GM12873 (cell line): ENCODE results near the gene MAP3K5.

Experiments
- TF ChIP-seq, protein P1 (sequence below): IDR thresholded peaks from 2 replicates; pipeline ENCODE4 v1.5.1; 2012; ENCODE audit warnings: low read depth, mild to moderate bottlenecking, moderate library complexity, low read length, control low read depth; ENCODE audit not compliant: insufficient read depth; ENCODE audit errors: missing control alignments

Gene MAP3K5

DNA sequence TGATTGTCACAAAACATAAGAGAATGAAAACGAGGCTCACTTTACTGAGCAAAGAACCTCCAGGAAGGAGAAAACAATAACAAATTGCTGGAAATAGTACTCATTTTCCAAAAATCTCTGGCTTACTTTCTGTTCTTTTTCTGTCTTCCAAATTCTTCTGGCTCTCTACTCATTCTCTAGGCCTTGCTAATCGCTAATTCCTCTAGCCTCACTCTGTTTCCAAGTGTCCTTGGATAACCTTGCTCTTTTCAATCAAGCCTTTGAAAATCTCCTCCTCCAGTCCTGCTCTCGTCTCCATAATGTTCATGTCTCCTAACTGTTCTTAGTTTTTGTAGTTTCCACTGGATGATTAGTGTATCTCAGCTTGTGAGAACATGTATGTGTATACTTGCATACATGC lies 145.9 kb downstream of the MAP3K5 start:
- TF ChIP-seq, protein P1, sequence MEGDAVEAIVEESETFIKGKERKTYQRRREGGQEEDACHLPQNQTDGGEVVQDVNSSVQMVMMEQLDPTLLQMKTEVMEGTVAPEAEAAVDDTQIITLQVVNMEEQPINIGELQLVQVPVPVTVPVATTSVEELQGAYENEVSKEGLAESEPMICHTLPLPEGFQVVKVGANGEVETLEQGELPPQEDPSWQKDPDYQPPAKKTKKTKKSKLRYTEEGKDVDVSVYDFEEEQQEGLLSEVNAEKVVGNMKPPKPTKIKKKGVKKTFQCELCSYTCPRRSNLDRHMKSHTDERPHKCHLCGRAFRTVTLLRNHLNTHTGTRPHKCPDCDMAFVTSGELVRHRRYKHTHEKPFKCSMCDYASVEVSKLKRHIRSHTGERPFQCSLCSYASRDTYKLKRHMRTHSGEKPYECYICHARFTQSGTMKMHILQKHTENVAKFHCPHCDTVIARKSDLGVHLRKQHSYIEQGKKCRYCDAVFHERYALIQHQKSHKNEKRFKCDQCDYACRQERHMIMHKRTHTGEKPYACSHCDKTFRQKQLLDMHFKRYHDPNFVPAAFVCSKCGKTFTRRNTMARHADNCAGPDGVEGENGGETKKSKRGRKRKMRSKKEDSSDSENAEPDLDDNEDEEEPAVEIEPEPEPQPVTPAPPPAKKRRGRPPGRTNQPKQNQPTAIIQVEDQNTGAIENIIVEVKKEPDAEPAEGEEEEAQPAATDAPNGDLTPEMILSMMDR: no peak

DNA sequence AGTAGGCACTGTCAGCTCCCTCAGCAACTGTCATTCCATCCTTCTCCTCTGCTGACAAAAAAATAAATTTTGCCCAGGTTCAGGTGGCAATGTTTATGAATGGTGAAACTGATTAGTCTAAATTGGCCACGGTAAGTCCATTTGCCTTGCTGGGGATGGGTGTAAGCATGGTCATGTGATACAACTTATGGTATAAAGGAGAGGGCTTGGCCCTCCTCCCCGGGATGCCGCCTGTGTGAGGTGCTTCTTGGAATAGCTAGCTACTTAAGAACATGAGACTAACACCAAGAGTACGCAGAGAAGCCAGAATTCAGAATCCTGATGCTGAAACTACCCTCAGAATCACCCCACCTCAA lies 147.7 kb downstream of the MAP3K5 start:
- TF ChIP-seq, protein P1: no peak

DNA sequence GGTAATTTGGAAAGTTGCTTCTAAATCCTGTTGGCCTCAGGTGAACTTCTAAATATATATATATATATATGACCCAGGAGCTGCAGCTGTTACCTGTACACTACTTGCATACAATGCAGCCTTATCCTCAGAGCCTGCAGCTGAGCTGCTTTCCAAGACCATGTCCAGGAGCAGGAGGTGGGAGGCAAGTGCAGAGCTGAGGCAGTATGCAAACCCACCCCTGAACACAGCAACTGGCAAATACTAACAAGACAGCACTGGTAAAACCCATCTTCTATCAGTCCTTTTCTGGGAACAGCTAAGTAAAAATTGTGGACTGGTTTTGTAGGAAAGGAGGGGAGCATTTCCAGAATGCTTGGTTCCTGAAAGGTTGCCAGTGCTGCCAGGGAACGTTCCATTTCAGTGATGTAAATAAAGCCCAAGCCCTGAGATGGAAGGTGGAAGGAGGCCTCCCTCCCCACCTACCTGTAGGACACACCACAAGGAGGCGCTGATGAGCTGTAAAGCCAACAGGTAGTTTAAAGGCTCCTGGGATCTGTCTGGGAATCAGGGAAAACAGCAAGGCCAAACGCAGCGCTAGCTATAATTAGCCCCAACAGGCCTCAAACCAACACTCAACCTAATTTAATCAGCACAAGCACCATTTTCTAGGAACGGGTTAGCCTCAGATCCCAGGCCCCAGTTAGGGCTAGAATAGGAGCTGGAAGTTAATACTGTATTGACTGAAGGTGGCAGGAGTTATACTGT lies 148.3 kb downstream of the MAP3K5 start:
- TF ChIP-seq, protein P1: peak; percentile 92

DNA sequence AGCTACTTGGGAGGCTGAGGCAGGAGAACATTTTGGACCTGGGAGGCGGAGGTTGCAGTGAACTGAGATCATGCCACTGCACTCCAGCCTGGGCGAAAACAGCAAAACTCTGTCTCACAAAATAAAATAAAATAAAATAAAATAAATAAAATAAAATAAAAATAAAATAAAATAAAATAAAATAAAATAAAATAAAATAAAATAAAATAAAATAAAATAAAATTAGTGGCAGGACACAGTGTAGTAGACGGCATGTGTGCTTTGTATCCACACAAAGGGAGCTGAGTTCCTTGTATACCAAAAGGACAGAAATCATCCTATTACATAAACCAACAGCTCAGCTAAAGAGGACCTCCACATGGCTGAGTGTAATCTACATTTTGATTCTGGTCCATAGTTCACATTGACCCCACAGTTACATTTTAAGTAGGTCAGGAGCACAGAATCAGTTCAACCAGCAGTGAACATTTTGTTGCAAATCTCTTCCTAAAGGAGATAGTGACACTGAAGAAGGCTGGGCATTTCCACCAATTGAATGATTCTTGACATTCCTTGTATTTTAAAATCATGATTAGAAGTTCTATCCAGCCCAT lies 150.3 kb downstream of the MAP3K5 start:
- TF ChIP-seq, protein P1: no peak

DNA sequence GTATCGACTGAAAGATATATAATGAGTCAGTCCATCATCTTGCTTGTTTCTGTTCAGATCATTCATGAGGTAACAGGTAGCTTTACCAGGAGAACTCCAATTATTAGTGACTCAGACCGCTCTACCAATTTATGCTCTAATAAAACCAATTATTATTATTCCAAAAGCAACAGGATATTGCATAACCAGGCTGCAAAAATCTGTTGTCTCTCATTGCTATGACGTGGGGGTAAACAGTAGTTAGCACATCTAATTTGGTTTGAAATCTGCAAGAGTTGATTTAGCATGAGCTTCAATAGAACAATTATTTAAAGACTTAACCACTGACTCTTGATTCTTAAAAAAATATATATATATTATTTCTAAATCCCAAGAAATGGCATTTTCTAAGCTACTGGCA lies 151.1 kb downstream of the MAP3K5 start:
- TF ChIP-seq, protein P1: no peak

DNA sequence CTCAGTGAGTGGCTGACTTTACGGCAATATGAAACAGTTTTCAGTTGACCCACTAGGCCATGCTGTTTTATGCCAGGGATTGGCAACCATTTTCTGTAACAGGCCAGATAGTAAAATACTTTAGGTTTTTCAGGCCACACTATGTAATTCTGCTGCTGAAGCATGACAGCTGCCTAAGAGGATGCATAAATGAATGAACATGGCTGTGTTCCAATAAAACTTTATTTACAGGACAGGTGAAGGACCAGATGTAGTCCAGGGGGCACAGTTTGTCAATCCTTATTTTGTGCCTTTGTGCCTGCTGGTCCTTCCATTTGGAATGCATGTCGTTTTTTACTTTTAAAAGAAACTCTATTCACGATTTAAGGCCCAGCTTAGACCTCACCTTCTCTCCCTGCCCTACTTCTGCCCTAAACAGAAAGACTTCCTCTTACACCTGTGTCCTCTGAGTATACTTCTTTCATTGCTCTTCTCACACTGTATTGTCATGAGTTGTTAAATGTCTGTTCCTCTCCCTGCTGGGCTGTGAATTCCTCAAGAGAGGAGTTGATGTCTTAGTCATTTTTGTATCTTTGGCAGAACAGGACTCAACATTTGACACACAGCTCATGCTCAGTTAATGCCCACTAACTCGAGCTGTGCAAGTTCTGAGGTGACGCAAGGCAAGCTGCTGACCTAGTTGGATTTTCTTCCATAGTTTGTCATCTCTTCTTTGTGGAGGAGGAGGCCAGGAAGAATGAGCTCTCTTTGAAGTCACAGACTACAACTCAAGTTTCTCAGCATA lies 152.0 kb downstream of the MAP3K5 start:
- TF ChIP-seq, protein P1: no peak

DNA sequence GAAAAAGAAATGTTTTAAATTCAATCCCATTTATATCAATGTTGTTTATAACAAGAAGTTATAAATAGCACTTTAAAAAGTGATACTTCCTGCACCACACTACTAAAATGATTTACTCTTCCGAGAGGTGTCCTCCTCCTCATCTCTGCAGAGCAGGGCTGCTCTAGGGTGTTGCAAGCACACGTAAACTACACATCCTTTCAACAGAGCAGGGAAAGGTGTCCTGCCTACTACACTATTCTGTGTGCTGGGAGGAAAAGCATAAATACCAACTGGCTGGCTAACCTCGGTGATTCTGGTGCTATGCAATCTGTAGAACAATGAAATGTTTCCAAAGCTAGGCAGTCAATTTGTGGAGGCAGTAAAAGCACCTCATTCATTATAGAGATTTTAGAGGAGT lies 152.6 kb downstream of the MAP3K5 start:
- TF ChIP-seq, protein P1: no peak
